OCI-LY3 (cell line): ENCODE measurements around the gene EVI5L.
A peak's percentile ranks its signal among the peaks of the same experiment; 100 is the strongest.

ENCODE experiments used
- H2AFZ ChIP-seq: fragments of 200-600, 300-600 bp; shearing (Covaris generic); 2 replicates; pipeline ENCODE4 v1.6.0; 2014; ENCODE audit warnings: antibody characterized with exemption, low read depth, low read length
- H3K27ac ChIP-seq: fragments of 200-600, 300-600 bp; sonication (generic); 2 replicates; pipeline ENCODE4 v1.5.1; 2014; ENCODE audit warnings: mild to moderate bottlenecking, low read length, moderate library complexity, mixed read lengths
- H3K27me3 ChIP-seq: fragments of 200-600, 300-600 bp; sonication (generic); 2 replicates; pipeline ENCODE4 v1.6.1; 2014; ENCODE audit warnings: low read depth, low read length, mixed read lengths
- H3K36me3 ChIP-seq: fragments of 200-600, 300-600 bp; sonication (generic); replicated peaks from 2 replicates; pipeline ENCODE3; 2014; ENCODE audit warnings: low read depth, low read length, mixed read lengths
- H3K4me1 ChIP-seq: fragments of 300-600, 200-600 bp; sonication (generic); 2 replicates; pipeline ENCODE4 v1.6.1; 2014; ENCODE audit warnings: low read length, mixed read lengths
- H3K4me2 ChIP-seq: fragments of 200-600, 300-600 bp; sonication (generic); 2 replicates; pipeline ENCODE4 v1.6.1; 2014; ENCODE audit warnings: low read length, mixed read lengths
- H3K4me3 ChIP-seq: fragments of 300-600, 200-600 bp; sonication (generic); 2 replicates; pipeline ENCODE4 v1.5.1; 2014; ENCODE audit warnings: antibody characterized with exemption, mild to moderate bottlenecking, low read length, moderate library complexity
- H3K79me2 ChIP-seq: fragments of 300-600, 200-600 bp; shearing (Covaris generic); 2 replicates; pipeline ENCODE4 v1.6.1; 2014; ENCODE audit warnings: mild to moderate bottlenecking, low read length, mixed read lengths
- H3K9ac ChIP-seq: fragments of 300-600, 200-600 bp; shearing (Covaris generic); 2 replicates; pipeline ENCODE4 v1.6.0; 2014; ENCODE audit warnings: mild to moderate bottlenecking, low read length, moderate library complexity
- H3K9me3 ChIP-seq: fragments of 200-600, 300-600 bp; shearing (Covaris generic); 2 replicates; pipeline ENCODE4 v1.6.1; 2014; ENCODE audit warnings: low read length, mixed read lengths; ENCODE audit not compliant: insufficient read depth
- H4K20me1 ChIP-seq: fragments of 200-600, 300-600 bp; sonication (generic); 2 replicates; pipeline ENCODE4 v1.6.1; 2016; ENCODE audit warnings: low read length, mixed read lengths; ENCODE audit not compliant: insufficient read depth
- CTCF ChIP-seq: fragments of 200-600, 300-600 bp; sonication (generic); IDR thresholded peaks from 2 replicates; pipeline ENCODE4 v1.5.1; 2014; ENCODE audit warnings: antibody characterized with exemption, low read length, low read depth
- EZH2phosphoT487 ChIP-seq: fragments of 200-600 bp; shearing (Covaris generic); IDR thresholded peaks from 2 replicates; pipeline ENCODE4 v1.6.1; 2018; ENCODE audit warnings: antibody characterized with exemption, mixed run types, low read depth

EVI5L gene

DNA sequence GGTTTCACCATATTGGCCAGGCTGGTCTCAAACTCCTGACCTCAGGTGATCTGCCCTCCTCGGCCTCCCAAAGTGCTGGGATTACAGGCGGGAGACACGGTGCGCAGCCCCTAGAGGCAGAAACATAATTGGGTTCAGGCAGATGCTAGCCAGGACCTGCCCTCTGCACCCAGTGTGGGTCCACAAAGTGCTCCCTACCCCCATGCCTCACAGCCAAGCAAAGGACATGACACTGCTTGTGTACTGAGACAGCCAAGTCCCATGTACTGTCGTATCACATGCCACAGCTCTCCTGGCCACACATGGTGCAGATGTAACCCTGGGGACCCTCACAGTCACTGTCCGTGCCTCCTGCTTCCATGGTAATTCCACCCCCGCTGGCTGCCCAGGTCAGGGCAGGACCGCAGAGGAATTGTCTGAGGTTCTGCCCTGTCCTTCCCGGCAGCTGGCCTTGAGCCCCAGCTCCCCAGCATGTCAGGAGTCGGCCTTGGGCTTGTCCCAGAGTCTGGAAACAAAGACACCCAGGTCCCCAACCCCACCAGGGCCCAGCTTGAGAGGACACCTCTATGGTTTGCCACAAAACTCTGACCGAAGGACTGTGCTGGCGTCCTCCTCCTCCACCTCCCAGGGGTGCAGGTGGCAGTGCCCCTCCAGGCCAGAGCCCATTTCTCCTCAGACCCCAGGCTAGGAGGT lies 36.5 kb downstream of the EVI5L start:
- no peak overlapping the region for H3K4me3 ChIP-seq
- TF ChIP-seq EZH2phosphoT487: no peak
- no peak for TF ChIP-seq CTCF
- peaks cover 18% of the 10 kb centered on the region for H3K4me1 ChIP-seq
- no peak overlapping the region for H3K27ac ChIP-seq
- H2AFZ ChIP-seq: no peak overlapping the region
- H3K9me3 ChIP-seq: no peaks in the 10 kb centered on the region
- no peaks in the 10 kb centered on the region for H3K27me3 ChIP-seq
- H4K20me1 ChIP-seq: no peaks in the 10 kb centered on the region
- H3K9ac ChIP-seq: no peak overlapping the region
- no peaks in the 10 kb centered on the region for H3K36me3 ChIP-seq
- no peaks in the 10 kb centered on the region for H3K79me2 ChIP-seq
- no peak overlapping the region for H3K4me2 ChIP-seq

GRCh38 chr19:7867092-7867844 lies 37.2 kb downstream of the EVI5L start:
- no peak overlapping the region for H3K27ac ChIP-seq
- H3K9ac ChIP-seq: no peak overlapping the region
- H3K9me3 ChIP-seq: no peaks in the 10 kb centered on the region
- no peak overlapping the region for H3K4me3 ChIP-seq
- no peaks in the 10 kb centered on the region for H4K20me1 ChIP-seq
- H3K79me2 ChIP-seq: no peaks in the 10 kb centered on the region
- H2AFZ ChIP-seq: no peak overlapping the region
- no peak for TF ChIP-seq CTCF
- no peak for TF ChIP-seq EZH2phosphoT487
- H3K36me3 ChIP-seq: no peaks in the 10 kb centered on the region
- no peaks in the 10 kb centered on the region for H3K27me3 ChIP-seq
- H3K4me2 ChIP-seq: no peak overlapping the region
- H3K4me1 ChIP-seq: peaks cover 21% of the 10 kb centered on the region

DNA sequence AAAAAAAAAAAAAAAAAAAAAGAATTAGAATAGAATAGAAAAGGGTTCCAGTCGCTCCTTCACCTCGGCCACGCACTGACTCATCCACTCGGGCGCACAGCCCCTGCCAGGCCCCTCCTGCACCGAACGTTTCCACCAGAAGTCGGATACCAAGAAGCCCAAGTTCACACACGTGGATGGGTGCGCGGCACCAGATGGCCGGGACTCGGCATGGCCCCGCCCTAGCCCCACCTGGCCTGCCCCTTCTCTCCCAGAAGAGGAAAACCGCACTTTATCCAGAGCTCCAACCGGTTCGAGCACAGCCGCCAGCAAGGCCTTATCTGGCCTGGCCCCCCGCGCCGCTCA lies 38.3 kb downstream of the EVI5L start:
- TF ChIP-seq EZH2phosphoT487 (no peak), CTCF (no peak)
- H3K36me3 ChIP-seq: no peaks in the 10 kb centered on the region
- no peaks in the 10 kb centered on the region for H4K20me1 ChIP-seq
- H2AFZ ChIP-seq: peak overlapping the region; percentile 33; the same call in 1 of the 2 replicates
- H3K9ac ChIP-seq: peak overlapping the region; percentile 50; the same call in 1 of the 2 replicates
- no peaks in the 10 kb centered on the region for H3K9me3 ChIP-seq
- H3K27me3 ChIP-seq: no peaks in the 10 kb centered on the region
- H3K4me1 ChIP-seq: peaks cover 21% of the 10 kb centered on the region
- H3K27ac ChIP-seq: no peak overlapping the region
- no peaks in the 10 kb centered on the region for H3K79me2 ChIP-seq
- H3K4me3 ChIP-seq: peak overlapping the region; percentile 75
- peak overlapping the region; percentile 70 for H3K4me2 ChIP-seq

GRCh38 chr19:7868671-7869452 lies 38.8 kb downstream of the EVI5L start:
- TF ChIP-seq EZH2phosphoT487: no peak
- TF ChIP-seq CTCF: peak; percentile 71
- H3K79me2 ChIP-seq: no peaks in the 10 kb centered on the region
- H3K27me3 ChIP-seq: no peaks in the 10 kb centered on the region
- no peaks in the 10 kb centered on the region for H3K36me3 ChIP-seq
- H3K27ac ChIP-seq: no peak overlapping the region
- H2AFZ ChIP-seq: peak overlapping the region; percentile 33; the same call in 1 of the 2 replicates
- peaks cover 21% of the 10 kb centered on the region for H3K4me1 ChIP-seq
- no peaks in the 10 kb centered on the region for H3K9me3 ChIP-seq
- peak overlapping the region; percentile 70 for H3K4me2 ChIP-seq
- H3K4me3 ChIP-seq: peak overlapping the region; percentile 75
- H4K20me1 ChIP-seq: no peaks in the 10 kb centered on the region
- peak overlapping the region; percentile 50 for H3K9ac ChIP-seq
